ENCODE results near the gene D2HGDH. TPM values are rescaled to one million over a fixed set of nuclear protein-coding genes. Genes with fewer than 3 reads are reported as not detected.

Gene D2HGDH
- total RNA-seq, 1 experiment from 2014 or later = 30.7 TPM

DNA sequence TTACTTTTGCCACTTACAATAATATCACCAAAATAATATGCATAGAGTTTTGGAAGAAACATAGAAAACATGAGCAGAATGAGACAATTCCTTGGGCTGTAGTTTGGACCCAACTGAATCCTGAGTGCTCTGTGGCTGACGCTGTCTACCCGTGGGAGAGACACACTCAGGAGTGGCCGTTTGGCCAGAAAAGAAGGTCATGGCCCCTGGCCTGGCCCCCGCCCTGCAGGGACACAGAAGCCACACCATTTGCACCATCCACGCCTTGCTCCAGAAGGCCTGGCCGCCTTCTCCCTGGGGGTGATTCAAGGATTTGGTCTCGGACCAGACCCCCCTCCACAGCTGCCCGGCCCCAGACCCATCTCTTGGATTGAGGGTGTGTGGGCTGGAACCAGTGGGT, 6.4 kb upstream of the D2HGDH start:
- Histone ChIP-seq H3K36me3 (ENCODE audit: insufficient read depth, low read length, poor library complexity, severe bottlenecking) (peaks cover 11% of the 10 kb centered on the region), H3K9me3 (ENCODE audit: low read depth, low read length, poor library complexity, severe bottlenecking) (peaks cover 3% of the 10 kb centered on the region), H3K4me1 (ENCODE audit: insufficient read depth, low read length, poor library complexity, severe bottlenecking) (peaks cover 5% of the 10 kb centered on the region), H3K27me3 (replicated peaks; ENCODE audit: insufficient read depth, low read depth, low read length, poor library complexity) (no peaks in the 10 kb centered on the region), H3K4me3 (ENCODE audit: low read depth, low read length, poor library complexity, severe bottlenecking) (no peak overlapping the region), H3K27ac (ENCODE audit: low read depth, low read length, poor library complexity, severe bottlenecking) (no peak overlapping the region)
- POLR2A ChIA-PET (ENCODE audit: low non-redundant PET) = no interaction called here
- CTCF ChIA-PET = interaction anchor here (0.6 kb wide), 1 partner anchor 8 kb away, joined by 3 read pairs; no protein-coding TSS in a partner anchor
- no peak for TF ChIP-seq EZH2 (IDR thresholded peaks at IDR 0.05; ENCODE audit: borderline replicate concordance, low read depth, low read length, poor library complexity, severe bottlenecking)
- TF ChIP-seq, protein P1, sequence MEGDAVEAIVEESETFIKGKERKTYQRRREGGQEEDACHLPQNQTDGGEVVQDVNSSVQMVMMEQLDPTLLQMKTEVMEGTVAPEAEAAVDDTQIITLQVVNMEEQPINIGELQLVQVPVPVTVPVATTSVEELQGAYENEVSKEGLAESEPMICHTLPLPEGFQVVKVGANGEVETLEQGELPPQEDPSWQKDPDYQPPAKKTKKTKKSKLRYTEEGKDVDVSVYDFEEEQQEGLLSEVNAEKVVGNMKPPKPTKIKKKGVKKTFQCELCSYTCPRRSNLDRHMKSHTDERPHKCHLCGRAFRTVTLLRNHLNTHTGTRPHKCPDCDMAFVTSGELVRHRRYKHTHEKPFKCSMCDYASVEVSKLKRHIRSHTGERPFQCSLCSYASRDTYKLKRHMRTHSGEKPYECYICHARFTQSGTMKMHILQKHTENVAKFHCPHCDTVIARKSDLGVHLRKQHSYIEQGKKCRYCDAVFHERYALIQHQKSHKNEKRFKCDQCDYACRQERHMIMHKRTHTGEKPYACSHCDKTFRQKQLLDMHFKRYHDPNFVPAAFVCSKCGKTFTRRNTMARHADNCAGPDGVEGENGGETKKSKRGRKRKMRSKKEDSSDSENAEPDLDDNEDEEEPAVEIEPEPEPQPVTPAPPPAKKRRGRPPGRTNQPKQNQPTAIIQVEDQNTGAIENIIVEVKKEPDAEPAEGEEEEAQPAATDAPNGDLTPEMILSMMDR (conservative IDR thresholded peaks at IDR 0.05; ENCODE audit: low read depth, low read length) = no peak
- BruUV-seq (replicated peaks) = no TSS peak
- intact Hi-C loops (cut with micrococcal nuclease; ENCODE audit: unreplicated experiment) = no loop called here
- no peak for DNase-seq (ENCODE audit: low spot score)

DNA sequence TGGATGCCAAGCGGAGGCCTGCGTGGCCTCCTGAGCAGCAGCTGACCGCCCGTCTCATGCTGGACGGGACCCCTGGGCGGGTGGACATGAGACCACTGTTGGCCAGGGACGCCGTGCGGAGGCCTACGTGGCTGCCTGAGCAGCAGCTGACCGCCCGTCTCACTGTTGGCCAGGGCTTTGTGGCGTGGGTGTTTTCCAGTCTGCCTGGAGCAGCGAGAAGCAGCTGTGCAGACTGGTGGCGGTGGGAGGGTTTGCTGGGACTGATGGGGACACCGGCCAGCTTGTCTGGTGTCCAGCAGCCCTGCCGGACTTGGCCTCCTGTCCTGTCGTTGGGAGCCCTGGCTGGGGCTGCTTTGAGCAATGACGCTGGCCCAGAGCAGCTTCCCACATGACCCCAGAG, 5.8 kb upstream of the D2HGDH start:
- Histone ChIP-seq H3K4me3 (ENCODE audit: low read depth, low read length, poor library complexity, severe bottlenecking) (no peak overlapping the region), H3K27ac (ENCODE audit: low read depth, low read length, poor library complexity, severe bottlenecking) (no peak overlapping the region), H3K9me3 (ENCODE audit: low read depth, low read length, poor library complexity, severe bottlenecking) (no peaks in the 10 kb centered on the region), H3K4me1 (ENCODE audit: insufficient read depth, low read length, poor library complexity, severe bottlenecking) (peaks cover 5% of the 10 kb centered on the region), H3K27me3 (replicated peaks; ENCODE audit: insufficient read depth, low read depth, low read length, poor library complexity) (no peaks in the 10 kb centered on the region), H3K36me3 (ENCODE audit: insufficient read depth, low read length, poor library complexity, severe bottlenecking) (peaks cover 5% of the 10 kb centered on the region)
- no TSS peak for BruUV-seq (replicated peaks)
- TF ChIP-seq, protein P1 (conservative IDR thresholded peaks at IDR 0.05; ENCODE audit: low read depth, low read length) = no peak
- TF ChIP-seq EZH2 (IDR thresholded peaks at IDR 0.05; ENCODE audit: borderline replicate concordance, low read depth, low read length, poor library complexity, severe bottlenecking) = no peak
- POLR2A ChIA-PET (ENCODE audit: low non-redundant PET) = no interaction called here
- DNase-seq (ENCODE audit: low spot score) = no peak
- CTCF ChIA-PET = interaction anchor here (0.6 kb wide), 1 partner anchor 9 kb away, joined by 3 read pairs; no protein-coding TSS in a partner anchor
- intact Hi-C loops (cut with micrococcal nuclease; ENCODE audit: unreplicated experiment) = no loop called here

DNA sequence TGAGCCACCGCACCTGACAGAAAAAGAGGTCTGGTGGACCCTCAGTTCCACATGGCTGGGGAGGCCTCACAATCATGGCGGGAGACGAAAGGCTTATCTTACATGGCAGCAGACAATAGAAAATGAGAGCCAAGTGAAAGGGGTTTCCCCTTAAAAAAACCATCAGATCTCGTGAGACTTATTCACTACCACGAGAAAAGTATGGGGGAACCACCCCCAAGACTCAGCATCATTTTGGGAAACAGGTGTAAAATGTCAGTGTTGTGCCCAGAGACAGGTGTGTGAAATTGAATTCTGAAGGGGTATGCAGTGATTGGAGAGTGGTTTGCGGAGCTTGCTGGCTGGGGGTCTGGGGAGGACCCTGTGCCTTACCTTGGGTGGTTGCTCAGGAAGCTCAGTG, 4.6 kb upstream of the D2HGDH start:
- H3K4me3 ChIP-seq (ENCODE audit: low read depth, low read length, poor library complexity, severe bottlenecking) = no peak overlapping the region
- peaks cover 5% of the 10 kb centered on the region for H3K4me1 ChIP-seq (ENCODE audit: insufficient read depth, low read length, poor library complexity, severe bottlenecking)
- no peak for DNase-seq (ENCODE audit: low spot score)
- BruUV-seq (replicated peaks) = no TSS peak
- H3K9me3 ChIP-seq (ENCODE audit: low read depth, low read length, poor library complexity, severe bottlenecking) = no peaks in the 10 kb centered on the region
- no peaks in the 10 kb centered on the region for H3K27me3 ChIP-seq (replicated peaks; ENCODE audit: insufficient read depth, low read depth, low read length, poor library complexity)
- CTCF ChIA-PET = interaction anchor here (0.7 kb wide), 1 partner anchor 90 kb away, joined by 3 read pairs; no protein-coding TSS in a partner anchor
- no peak overlapping the region for H3K27ac ChIP-seq (ENCODE audit: low read depth, low read length, poor library complexity, severe bottlenecking)
- intact Hi-C loops (cut with micrococcal nuclease; ENCODE audit: unreplicated experiment) = no loop called here
- POLR2A ChIA-PET (ENCODE audit: low non-redundant PET) = no interaction called here
- no peaks in the 10 kb centered on the region for H3K36me3 ChIP-seq (ENCODE audit: insufficient read depth, low read length, poor library complexity, severe bottlenecking)
- TF ChIP-seq EZH2 (IDR thresholded peaks at IDR 0.05; ENCODE audit: borderline replicate concordance, low read depth, low read length, poor library complexity, severe bottlenecking) = no peak
- TF ChIP-seq, protein P1 (conservative IDR thresholded peaks at IDR 0.05; ENCODE audit: low read depth, low read length) = no peak
